K562 (cell line): ENCODE results near the gene KIAA0319L.

Experiments used
- FOXM1 ChIP-seq, 2 experiments: fragments of 450-650 bp in 1 of 2; sonication (generic) in 1 of 2; formaldehyde crosslinking in 1 of 2; IDR thresholded peaks; 2 replicates each; pipeline versions ENCODE4 v1.6.1 to v1.9.0; 2017 to 2022; ENCODE audit warnings: low read depth in 2 of 2, mild to moderate bottlenecking in 2 of 2, missing genetic modification reagents in 1 of 2, moderate library complexity in 1 of 2
- GATAD2B ChIP-seq: fragments of 450-650 bp; IDR thresholded peaks from 2 replicates; pipeline ENCODE4 v1.6.1; 2017; ENCODE audit warnings: mild to moderate bottlenecking, borderline replicate concordance
- MCM2 ChIP-seq: fragments of 450-650 bp; IDR thresholded peaks from 2 replicates; pipeline ENCODE4 v1.6.1; 2017; ENCODE audit warnings: low read depth, mild to moderate bottlenecking
- POLR2AphosphoS5 ChIP-seq: IDR thresholded peaks from 2 replicates; pipeline ENCODE4 v1.6.1; 2011; ENCODE audit warnings: mild to moderate bottlenecking, low read depth, low read length, moderate library complexity; ENCODE audit not compliant: control insufficient read depth, insufficient read depth
- TBL1XR1 ChIP-seq, 2 experiments: IDR thresholded peaks; 2 replicates each; pipeline ENCODE4 v1.6.1; 2012; ENCODE audit warnings: improper control_type of control experiment in 2 of 2, low read length in 2 of 2, mild to moderate bottlenecking in 1 of 2

- TF ChIP-seq MCM2, result no peak
- TF ChIP-seq POLR2AphosphoS5, result no peak
- TF ChIP-seq FOXM1 (IDR thresholded peaks at IDR 0.05; ENCODE audit: low read depth), result no peak
- no peak for TF ChIP-seq FOXM1 (CRISPR knock-in tag; IDR thresholded peaks at IDR 0.05; ENCODE audit: low read depth)
- no peak for TF ChIP-seq GATAD2B
- no peak for TF ChIP-seq TBL1XR1 (IDR thresholded peaks at IDR 0.05; ENCODE audit: low read length in 2 of 2)
These were observed 43.4 kb upstream of the KIAA0319L start for GRCh38 chr1:35600593-35600992.
